ENCODE measurements around the gene TTC28. TPM values are rescaled to one million over a fixed set of nuclear protein-coding genes. Genes with fewer than 3 reads are reported as not detected.
A peak's percentile ranks its signal among the peaks of the same experiment; 100 is the strongest.

The TTC28 gene
- total RNA-seq, 1 donor from 2014 or later, result 23.2 TPM

- Mint-ChIP-seq H3K4me3 (ENCODE audit: unreplicated experiment) (no peak overlapping the region), H3K4me1 (ENCODE audit: low read depth, unreplicated experiment) (no peaks in the 10 kb centered on the region), H3K36me3 (ENCODE audit: low read depth, unreplicated experiment) (peaks cover 22% of the 10 kb centered on the region), H3K27ac (ENCODE audit: unreplicated experiment) (peak overlapping the region; percentile 34), H3K9me3 (ENCODE audit: unreplicated experiment) (peaks cover 4% of the 10 kb centered on the region), H3K27me3 (ENCODE audit: low read depth, unreplicated experiment) (peaks cover 14% of the 10 kb centered on the region)
- Histone ChIP-seq H3K79me2 (ENCODE audit: insufficient read depth, low read length) (no peaks in the 10 kb centered on the region), H3K27me3 (ENCODE audit: insufficient read depth, low read length) (no peaks in the 10 kb centered on the region), H4K20me1 (ENCODE audit: insufficient read depth, low read length) (no peaks in the 10 kb centered on the region), H3K36me3 (ENCODE audit: insufficient read depth, low read length) (no peaks in the 10 kb centered on the region), H2AFZ (ENCODE audit: low read depth, low read length) (no peak overlapping the region), H3K9ac (ENCODE audit: low read length) (no peak overlapping the region), H3K4me3 (ENCODE audit: insufficient read depth, low read depth, low read length) (no peak overlapping the region), H3K9me3 (ENCODE audit: insufficient read depth, low read depth, low read length) (no peaks in the 10 kb centered on the region), H3K27ac (ENCODE audit: low read depth, low read length) (no peak overlapping the region), H3K4me1 (ENCODE audit: insufficient read depth, low read length) (peaks cover 8% of the 10 kb centered on the region), H3K4me2 (ENCODE audit: low read length) (no peak overlapping the region)
- DNase-seq (ENCODE audit: low read depth), result no peak
- no peak for FAIRE-seq
- TF ChIP-seq, protein P1, sequence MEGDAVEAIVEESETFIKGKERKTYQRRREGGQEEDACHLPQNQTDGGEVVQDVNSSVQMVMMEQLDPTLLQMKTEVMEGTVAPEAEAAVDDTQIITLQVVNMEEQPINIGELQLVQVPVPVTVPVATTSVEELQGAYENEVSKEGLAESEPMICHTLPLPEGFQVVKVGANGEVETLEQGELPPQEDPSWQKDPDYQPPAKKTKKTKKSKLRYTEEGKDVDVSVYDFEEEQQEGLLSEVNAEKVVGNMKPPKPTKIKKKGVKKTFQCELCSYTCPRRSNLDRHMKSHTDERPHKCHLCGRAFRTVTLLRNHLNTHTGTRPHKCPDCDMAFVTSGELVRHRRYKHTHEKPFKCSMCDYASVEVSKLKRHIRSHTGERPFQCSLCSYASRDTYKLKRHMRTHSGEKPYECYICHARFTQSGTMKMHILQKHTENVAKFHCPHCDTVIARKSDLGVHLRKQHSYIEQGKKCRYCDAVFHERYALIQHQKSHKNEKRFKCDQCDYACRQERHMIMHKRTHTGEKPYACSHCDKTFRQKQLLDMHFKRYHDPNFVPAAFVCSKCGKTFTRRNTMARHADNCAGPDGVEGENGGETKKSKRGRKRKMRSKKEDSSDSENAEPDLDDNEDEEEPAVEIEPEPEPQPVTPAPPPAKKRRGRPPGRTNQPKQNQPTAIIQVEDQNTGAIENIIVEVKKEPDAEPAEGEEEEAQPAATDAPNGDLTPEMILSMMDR (IDR thresholded peaks at IDR 0.05; ENCODE audit: insufficient read depth, low read depth, low read length), result no peak
- TF ChIP-seq EZH2 (IDR thresholded peaks at IDR 0.05; ENCODE audit: insufficient read depth, low read length), result no peak
These were observed 651.9 kb downstream of the TTC28 start for GRCh38 chr22:28027453-28028448.

- peaks cover 22% of the 10 kb centered on the region for H3K36me3 Mint-ChIP-seq (ENCODE audit: low read depth, unreplicated experiment)
- H3K9me3 Mint-ChIP-seq (ENCODE audit: unreplicated experiment), result no peaks in the 10 kb centered on the region
- DNase-seq (ENCODE audit: low read depth) (no peak), FAIRE-seq (no peak)
- no peak overlapping the region for H3K4me2 ChIP-seq (ENCODE audit: low read length)
- H3K36me3 ChIP-seq (ENCODE audit: insufficient read depth, low read length), result no peaks in the 10 kb centered on the region
- H3K9ac ChIP-seq (ENCODE audit: low read length), result no peak overlapping the region
- no peak overlapping the region for H3K27ac ChIP-seq (ENCODE audit: low read depth, low read length)
- no peaks in the 10 kb centered on the region for H3K9me3 ChIP-seq (ENCODE audit: insufficient read depth, low read depth, low read length)
- no peak overlapping the region for H3K4me3 ChIP-seq (ENCODE audit: insufficient read depth, low read depth, low read length)
- H2AFZ ChIP-seq (ENCODE audit: low read depth, low read length), result no peak overlapping the region
- H3K27me3 Mint-ChIP-seq (ENCODE audit: low read depth, unreplicated experiment), result peaks cover 14% of the 10 kb centered on the region
- peaks cover 2% of the 10 kb centered on the region for H3K4me1 Mint-ChIP-seq (ENCODE audit: low read depth, unreplicated experiment)
- peak overlapping the region; percentile 47 for H3K27ac Mint-ChIP-seq (ENCODE audit: unreplicated experiment)
- no peaks in the 10 kb centered on the region for H3K27me3 ChIP-seq (ENCODE audit: insufficient read depth, low read length)
- no peak overlapping the region for H3K4me3 Mint-ChIP-seq (ENCODE audit: unreplicated experiment)
- H4K20me1 ChIP-seq (ENCODE audit: insufficient read depth, low read length), result no peaks in the 10 kb centered on the region
- H3K79me2 ChIP-seq (ENCODE audit: insufficient read depth, low read length), result no peaks in the 10 kb centered on the region
- TF ChIP-seq EZH2 (IDR thresholded peaks at IDR 0.05; ENCODE audit: insufficient read depth, low read length), result no peak
- peaks cover 8% of the 10 kb centered on the region for H3K4me1 ChIP-seq (ENCODE audit: insufficient read depth, low read length)
These were observed 653.6 kb downstream of the TTC28 start for GRCh38 chr22:28025866-28026575.

DNA sequence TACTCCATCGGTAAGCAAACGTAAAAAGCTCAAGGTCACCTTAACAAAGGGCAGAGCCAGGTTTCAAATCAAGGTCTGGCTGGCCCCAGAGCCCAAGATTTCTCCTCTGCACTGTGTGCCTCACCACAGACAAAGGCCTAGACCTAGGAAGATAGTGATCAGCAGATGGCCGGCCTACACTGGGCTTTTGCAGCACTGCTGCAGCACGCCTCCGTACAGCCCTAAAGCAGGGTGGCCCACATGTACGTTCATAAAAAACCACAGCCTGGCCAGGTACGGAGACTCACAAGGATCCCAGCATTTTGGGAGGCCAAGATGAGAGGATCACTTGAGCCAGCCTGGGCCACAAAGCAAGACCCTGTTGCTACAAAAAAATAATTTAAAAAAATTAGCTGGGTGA, 654.3 kb downstream of the TTC28 start:
- H3K27me3 Mint-ChIP-seq (ENCODE audit: low read depth, unreplicated experiment), result peaks cover 14% of the 10 kb centered on the region
- no peak overlapping the region for H3K4me2 ChIP-seq (ENCODE audit: low read length)
- no peaks in the 10 kb centered on the region for H3K27me3 ChIP-seq (ENCODE audit: insufficient read depth, low read length)
- H3K4me1 ChIP-seq (ENCODE audit: insufficient read depth, low read length), result peaks cover 9% of the 10 kb centered on the region
- no peaks in the 10 kb centered on the region for H3K79me2 ChIP-seq (ENCODE audit: insufficient read depth, low read length)
- no peaks in the 10 kb centered on the region for H3K9me3 ChIP-seq (ENCODE audit: insufficient read depth, low read depth, low read length)
- H3K9me3 Mint-ChIP-seq (ENCODE audit: unreplicated experiment), result no peaks in the 10 kb centered on the region
- H3K4me1 Mint-ChIP-seq (ENCODE audit: low read depth, unreplicated experiment), result peaks cover 7% of the 10 kb centered on the region
- no peak overlapping the region for H3K9ac ChIP-seq (ENCODE audit: low read length)
- H3K36me3 ChIP-seq (ENCODE audit: insufficient read depth, low read length), result no peaks in the 10 kb centered on the region
- H3K4me3 Mint-ChIP-seq (ENCODE audit: unreplicated experiment), result no peak overlapping the region
- no peaks in the 10 kb centered on the region for H4K20me1 ChIP-seq (ENCODE audit: insufficient read depth, low read length)
- H3K27ac ChIP-seq (ENCODE audit: low read depth, low read length), result no peak overlapping the region
- H3K4me3 ChIP-seq (ENCODE audit: insufficient read depth, low read depth, low read length), result no peak overlapping the region
- peaks cover 22% of the 10 kb centered on the region for H3K36me3 Mint-ChIP-seq (ENCODE audit: low read depth, unreplicated experiment)
- no peak for TF ChIP-seq EZH2 (IDR thresholded peaks at IDR 0.05; ENCODE audit: insufficient read depth, low read length)
- TF ChIP-seq, protein P1 (IDR thresholded peaks at IDR 0.05; ENCODE audit: insufficient read depth, low read depth, low read length), result no peak
- DNase-seq (ENCODE audit: low read depth) (no peak), FAIRE-seq (no peak)
- no peak overlapping the region for H3K27ac Mint-ChIP-seq (ENCODE audit: unreplicated experiment)
- no peak overlapping the region for H2AFZ ChIP-seq (ENCODE audit: low read depth, low read length)
